GM19239 (cell line): ENCODE results near the gene VCY.
"Not testable (repeated sequence)": the region's sequence is repeated elsewhere in the genome, so short reads cannot be mapped to it uniquely, and the experiment has no call there.

ENCODE experiments used
- DNase-seq: peaks from one replicate; pipeline ENCODE4 v3.0.0; 2011; ENCODE audit warnings: low spot score; ENCODE audit not compliant: insufficient read length
- FAIRE-seq: peaks from 2 replicates; lab custom pipeline; 2011; peaks lifted over from hg19 to GRCh38; lab: Jason Lieb, UNC

VCY gene

GRCh38 chrY:13986373-13986772 lies at the start of gene VCY:
TSS of gene VCY (minus strand) at chrY:13986473. CDS start at chrY:13986440, 33 bp downstream.
- FAIRE-seq, DNase-seq: not testable (repeated sequence)

- not testable (repeated sequence) for DNase-seq, FAIRE-seq
Observed at GRCh38 chrY:14030395-14030794, 44.1 kb upstream of the VCY start.

- FAIRE-seq, DNase-seq: not testable (repeated sequence)
Observed at GRCh38 chrY:14011916-14012315, 25.6 kb upstream of the VCY start.

- not testable (repeated sequence) for DNase-seq, FAIRE-seq
Observed at GRCh38 chrY:13942406-13942805, 43.9 kb downstream of the VCY start.
